HepG2 (cell line): ENCODE data around the gene KLF12. TPM values are rescaled to one million over a fixed set of nuclear protein-coding genes. Genes with fewer than 3 reads are reported as not detected.

ENCODE experiments used
- ARID4A ChIP-seq: sonication (generic); formaldehyde crosslinking; IDR thresholded peaks from 2 replicates; pipeline ENCODE4 v1.5.0; 2020; ENCODE audit warnings: mild to moderate bottlenecking, missing genetic modification reagents, borderline replicate concordance
- BHLHE40 ChIP-seq: IDR thresholded peaks from 2 replicates; pipeline ENCODE4 v1.6.1; 2011; ENCODE audit warnings: low read length, improper control_type of control experiment
- FOXP1 ChIP-seq, 2 experiments: fragments of 450-650 bp in 1 of 2; IDR thresholded peaks; 2 replicates each; pipeline ENCODE4 v1.6.1; 2017 to 2018; ENCODE audit warnings: antibody characterized with exemption in 1 of 2
- HNRNPUL1 ChIP-seq: fragments of 200-400 bp; formaldehyde crosslinking; IDR thresholded peaks from 2 replicates; pipeline ENCODE4 v1.6.1; 2017; ENCODE audit warnings: low read depth, mild to moderate bottlenecking, low read length, moderate library complexity
- KDM3A ChIP-seq: IDR thresholded peaks from 2 replicates; pipeline ENCODE4 v1.6.1; 2018; ENCODE audit warnings: low read depth, missing compliant biosample characterization
- KDM5B ChIP-seq: sonication (generic); formaldehyde crosslinking; IDR thresholded peaks from 2 replicates; pipeline ENCODE4 v1.4.0; 2020; ENCODE audit warnings: missing genetic modification reagents, mild to moderate bottlenecking, borderline replicate concordance
- MED1 ChIP-seq: sonication (generic); formaldehyde crosslinking; IDR thresholded peaks from 2 replicates; pipeline ENCODE4 v1.4.0; 2020; ENCODE audit warnings: missing genetic modification reagents
- MYPOP ChIP-seq: sonication (generic); formaldehyde crosslinking; IDR thresholded peaks from 2 replicates; pipeline ENCODE4 v1.8.1; 2023; ENCODE audit warnings: mild to moderate bottlenecking, moderate library complexity, missing genetic modification reagents
- POGK ChIP-seq: sonication (generic); formaldehyde crosslinking; conservative IDR thresholded peaks from 2 replicates; pipeline ENCODE4 v1.8.0; 2022; ENCODE audit warnings: mild to moderate bottlenecking, moderate library complexity, missing genetic modification reagents
- TEAD2 ChIP-seq: sonication (generic); formaldehyde crosslinking; IDR thresholded peaks from 2 replicates; pipeline ENCODE4 v1.9.0; 2021; ENCODE audit warnings: missing genetic modification reagents
- TGIF2 ChIP-seq: IDR thresholded peaks from 2 replicates; pipeline ENCODE4 v1.6.1; 2016; ENCODE audit warnings: control low read depth, missing compliant biosample characterization
- U2AF2 ChIP-seq: fragments of 200-400 bp; formaldehyde crosslinking; IDR thresholded peaks from 2 replicates; pipeline ENCODE4 v1.6.1; 2017; ENCODE audit warnings: low read depth, mild to moderate bottlenecking, low read length
- ZGPAT ChIP-seq: IDR thresholded peaks from 2 replicates; pipeline ENCODE4 v1.6.1; 2016; ENCODE audit warnings: mild to moderate bottlenecking
- ZNF232 ChIP-seq: sonication (generic); formaldehyde crosslinking; IDR thresholded peaks from 2 replicates; pipeline ENCODE4 v1.4.0; 2020; ENCODE audit warnings: missing genetic modification reagents, borderline replicate concordance
- ZNF674 ChIP-seq: sonication (generic); formaldehyde crosslinking; IDR thresholded peaks from 2 replicates; pipeline ENCODE4 v1.5.0; 2020; ENCODE audit warnings: low read depth, mild to moderate bottlenecking, missing genetic modification reagents
- ZNF788 ChIP-seq: sonication (generic); formaldehyde crosslinking; IDR thresholded peaks from 2 replicates; pipeline ENCODE4 v1.5.0; 2020; ENCODE audit warnings: mild to moderate bottlenecking, missing genetic modification reagents, borderline replicate concordance
- ZNF883 ChIP-seq: sonication (generic); formaldehyde crosslinking; IDR thresholded peaks from 2 replicates; pipeline ENCODE4 v1.5.1; 2020; ENCODE audit warnings: mild to moderate bottlenecking, missing genetic modification reagents; ENCODE audit errors: not compliant biosample characterization
- polyA plus RNA-seq, 8 experiments: library from polyadenylated mRNA; depleted of rRNA in 3 of 8; stranded (reverse) in 7 of 8; unstranded in 1 of 8; fragments of >200 nt; fragmentation: Illumina TruSeq in 4 of 8; extraction: Trizol in 4 of 8; gene quantifications; 2 replicates each; pipeline versions ENCODE4 v1.2.1 to v1.2.3, GENCODE V29; 2011 to 2016; ENCODE audit warnings: low read depth in 4 of 8, missing spikeins in 1 of 8, mixed read lengths in 1 of 8; ENCODE audit not compliant: insufficient read depth in 1 of 8
- total RNA-seq, 5 experiments: library from RNA; depleted of rRNA; stranded (reverse); fragments of >200 nt; fragmentation: Illumina TruSeq; extraction: Trizol; gene quantifications; 2 replicates each; pipeline ENCODE4 v1.2.3, GENCODE V29; 2016; ENCODE audit warnings: low read depth in 1 of 5
- TF ChIP-seq, protein P1 (sequence below): sonication (generic); formaldehyde crosslinking; IDR thresholded peaks from 2 replicates; pipeline ENCODE4 v1.4.0; 2020; ENCODE audit warnings: missing genetic modification reagents

KLF12 gene
- total and polyA plus RNA-seq, 2 of the 13 experiments (the other 11 are each of a cell fraction or from before 2014, with no cell fraction given), result 0.66 to 1.5 TPM

GRCh38 chr13:74135326-74136083 is 1.3 kb upstream of the KLF12 start (continued):
- TF ChIP-seq ARID4A (CRISPR knock-in tag), result no peak; the same call in 1 of the 2 replicates
- TF ChIP-seq ZNF232 (CRISPR knock-in tag), result 0 out of 2 replicates have a peak, but pooled peaks have one; percentile 33
- TF ChIP-seq TGIF2 (CRISPR knock-in tag), result no peak
- no peak for TF ChIP-seq MYPOP (CRISPR knock-in tag)
- no peak for TF ChIP-seq ZNF674
- no peak for TF ChIP-seq U2AF2
- peak; percentile 38; the same call in 1 of the 2 replicates for TF ChIP-seq KDM5B (CRISPR knock-in tag)
- TF ChIP-seq, protein P1, sequence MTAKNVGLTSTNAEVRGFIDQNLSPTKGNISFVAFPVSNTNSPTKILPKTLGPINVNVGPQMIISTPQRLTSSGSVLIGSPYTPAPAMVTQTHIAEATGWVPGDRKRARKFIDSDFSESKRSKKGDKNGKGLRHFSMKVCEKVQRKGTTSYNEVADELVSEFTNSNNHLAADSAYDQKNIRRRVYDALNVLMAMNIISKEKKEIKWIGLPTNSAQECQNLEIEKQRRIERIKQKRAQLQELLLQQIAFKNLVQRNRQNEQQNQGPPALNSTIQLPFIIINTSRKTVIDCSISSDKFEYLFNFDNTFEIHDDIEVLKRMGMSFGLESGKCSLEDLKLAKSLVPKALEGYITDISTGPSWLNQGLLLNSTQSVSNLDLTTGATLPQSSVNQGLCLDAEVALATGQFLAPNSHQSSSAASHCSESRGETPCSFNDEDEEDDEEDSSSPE (CRISPR knock-in tag), result peak; percentile 32; the same call in 1 of the 2 replicates
- 0 out of 2 replicates have a peak, but pooled peaks have one; percentile 18 for TF ChIP-seq MED1 (CRISPR knock-in tag)
- no peak; the same call in 1 of the 2 replicates for TF ChIP-seq ZGPAT
- TF ChIP-seq FOXP1 (IDR thresholded peaks at IDR 0.05), result no peak
- no peak for TF ChIP-seq FOXP1 (CRISPR knock-in tag; IDR thresholded peaks at IDR 0.05)
- TF ChIP-seq BHLHE40, result no peak
- TF ChIP-seq TEAD2, result no peak
- no peak for TF ChIP-seq POGK (CRISPR knock-in tag)
- no peak for TF ChIP-seq KDM3A (CRISPR knock-in tag)
- TF ChIP-seq ZNF883 (CRISPR knock-in tag), result no peak
- TF ChIP-seq ZNF788 (CRISPR knock-in tag), result no peak
- no peak for TF ChIP-seq HNRNPUL1
